GM23338 (cell line): ENCODE results near the gene SCO1.

Source experiments
- CTCF ChIP-seq, 2 experiments: fragments of 200-600 bp in 1 of 2; sonication (generic) in 1 of 2; conservative IDR thresholded peaks; 2 replicates each; pipeline versions ENCODE4 v1.5.1 to v1.6.1; 2016 to 2017; ENCODE audit warnings: antibody characterized with exemption in 2 of 2, low read depth in 2 of 2, mild to moderate bottlenecking in 2 of 2, moderate library complexity in 1 of 2
- POLR2AphosphoS5 ChIP-seq: IDR thresholded peaks from 2 replicates; pipeline ENCODE4 v1.6.1; 2016; ENCODE audit warnings: antibody characterized with exemption, low read depth

GRCh38 chr17:10651927-10652326 lies 45.4 kb downstream of the SCO1 start:
- TF ChIP-seq CTCF (conservative IDR thresholded peaks at IDR 0.05; ENCODE audit: low read depth in 2 of 2) (no peak), POLR2AphosphoS5 (no peak)
